Measurements from ENCODE around the gene CORO1C.
"Not testable (repeated sequence)": the region's sequence is repeated elsewhere in the genome, so short reads cannot be mapped to it uniquely, and the experiment has no call there.

The CORO1C gene

GRCh38 chr12:108637222-108637971 lies 93.9 kb downstream of the CORO1C start:
- H3K4me3 ChIP-seq: no peak overlapping the region
- in situ Hi-C loops (cut with MboI; ENCODE audit: low sequenced_read_pairs): no loop called here
- no peaks in the 10 kb centered on the region for H3K9me3 ChIP-seq
- H3K27me3 ChIP-seq (ENCODE audit: low read depth): no peaks in the 10 kb centered on the region
- DNase-seq (ENCODE audit: low spot score in 2 of 2): no peak
- peaks cover 26% of the 10 kb centered on the region for H3K4me1 ChIP-seq
- H3K36me3 ChIP-seq (replicated peaks): no peaks in the 10 kb centered on the region

- Histone ChIP-seq H3K36me3 (replicated peaks) (no peaks in the 10 kb centered on the region), H3K4me3 (no peak overlapping the region), H3K9me3 (no peaks in the 10 kb centered on the region), H3K27me3 (ENCODE audit: low read depth) (no peaks in the 10 kb centered on the region), H3K4me1 (peaks cover 26% of the 10 kb centered on the region)
- in situ Hi-C loops (cut with MboI; ENCODE audit: low sequenced_read_pairs): no loop called here
- DNase-seq (ENCODE audit: low spot score in 2 of 2): no peak
Measured at GRCh38 chr12:108635997-108636808, 95.1 kb downstream of the CORO1C start.

GRCh38 chr12:108635201-108635996 lies 95.9 kb downstream of the CORO1C start:
- Histone ChIP-seq H3K4me1 (peaks cover 26% of the 10 kb centered on the region), H3K36me3 (replicated peaks) (no peaks in the 10 kb centered on the region), H3K4me3 (no peak overlapping the region), H3K9me3 (no peaks in the 10 kb centered on the region), H3K27me3 (ENCODE audit: low read depth) (no peaks in the 10 kb centered on the region)
- DNase-seq (ENCODE audit: low spot score in 2 of 2): peak; percentile 32 to 49
- in situ Hi-C loops (cut with MboI; ENCODE audit: low sequenced_read_pairs): no loop called here

GRCh38 chr12:108634341-108634751 lies 97.0 kb downstream of the CORO1C start:
- in situ Hi-C loops (cut with MboI; ENCODE audit: low sequenced_read_pairs): no loop called here
- H3K4me3 ChIP-seq: no peak overlapping the region
- H3K36me3 ChIP-seq (replicated peaks): no peaks in the 10 kb centered on the region
- no peak for DNase-seq (ENCODE audit: low spot score in 2 of 2)
- no peaks in the 10 kb centered on the region for H3K9me3 ChIP-seq
- H3K4me1 ChIP-seq: peaks cover 26% of the 10 kb centered on the region
- no peaks in the 10 kb centered on the region for H3K27me3 ChIP-seq (ENCODE audit: low read depth)

GRCh38 chr12:108633534-108634248 lies 97.6 kb downstream of the CORO1C start, which contains the start of gene SELPLG:
SELPLG (minus strand) TSS chr12:108633894; CDS start chr12:108624307, 9,587 bp downstream.
- no peaks in the 10 kb centered on the region for H3K27me3 ChIP-seq (ENCODE audit: low read depth)
- peaks cover 23% of the 10 kb centered on the region for H3K4me1 ChIP-seq
- H3K9me3 ChIP-seq: no peaks in the 10 kb centered on the region
- DNase-seq (ENCODE audit: low spot score in 2 of 2): no peak
- no peaks in the 10 kb centered on the region for H3K36me3 ChIP-seq (replicated peaks)
- in situ Hi-C loops (cut with MboI; ENCODE audit: low sequenced_read_pairs): no loop called here
- no peak within 1 kb of the TSS for H3K4me3 ChIP-seq

- H3K36me3 ChIP-seq (replicated peaks): no peaks in the 10 kb centered on the region
- in situ Hi-C loops (cut with MboI; ENCODE audit: low sequenced_read_pairs): no loop called here
- H3K4me1 ChIP-seq: peaks cover 17% of the 10 kb centered on the region
- no peaks in the 10 kb centered on the region for H3K27me3 ChIP-seq (ENCODE audit: low read depth)
- H3K9me3 ChIP-seq: no peaks in the 10 kb centered on the region
- DNase-seq (ENCODE audit: low spot score in 2 of 2): no peak
- no peak overlapping the region for H3K4me3 ChIP-seq
Measured at GRCh38 chr12:108633081-108633533, 98.2 kb downstream of the CORO1C start.

GRCh38 chr12:108631261-108631660 lies 100.1 kb downstream of the CORO1C start:
- H3K4me1 ChIP-seq; H3K4me3 ChIP-seq; in situ Hi-C loops (cut with MboI; ENCODE audit: low sequenced_read_pairs): not testable (repeated sequence)

GRCh38 chr12:108630481-108631207 lies 100.7 kb downstream of the CORO1C start:
- H3K9me3 ChIP-seq: no peaks in the 10 kb centered on the region
- H3K36me3 ChIP-seq (replicated peaks): no peaks in the 10 kb centered on the region
- H3K4me1 ChIP-seq: peaks cover 6% of the 10 kb centered on the region; the same call in 1 of the 2 replicates
- in situ Hi-C loops (cut with MboI; ENCODE audit: low sequenced_read_pairs): no loop called here
- H3K4me3 ChIP-seq: no peak overlapping the region
- DNase-seq (ENCODE audit: low spot score in 2 of 2): no peak
- H3K27me3 ChIP-seq (ENCODE audit: low read depth): no peaks in the 10 kb centered on the region

More at GRCh38 chr12:108631261-108631660, 100.1 kb downstream of the CORO1C start:
- not testable (repeated sequence) for H3K27me3 ChIP-seq (ENCODE audit: low read depth); DNase-seq (ENCODE audit: low spot score in 2 of 2); H3K9me3 ChIP-seq; H3K36me3 ChIP-seq (replicated peaks)

GRCh38 chr12:108629824-108630476 lies 101.4 kb downstream of the CORO1C start:
- in situ Hi-C loops (cut with MboI; ENCODE audit: low sequenced_read_pairs): no loop called here
- no peaks in the 10 kb centered on the region for H3K27me3 ChIP-seq (ENCODE audit: low read depth)
- H3K4me1 ChIP-seq: no peaks in the 10 kb centered on the region
- H3K9me3 ChIP-seq: no peaks in the 10 kb centered on the region
- H3K36me3 ChIP-seq (replicated peaks): no peaks in the 10 kb centered on the region
- no peak overlapping the region for H3K4me3 ChIP-seq
- no peak for DNase-seq (ENCODE audit: low spot score in 2 of 2)

- no peaks in the 10 kb centered on the region for H3K4me1 ChIP-seq
- in situ Hi-C loops (cut with MboI; ENCODE audit: low sequenced_read_pairs): no loop called here
- no peaks in the 10 kb centered on the region for H3K36me3 ChIP-seq (replicated peaks)
- H3K27me3 ChIP-seq (ENCODE audit: low read depth): no peaks in the 10 kb centered on the region
- H3K9me3 ChIP-seq: no peaks in the 10 kb centered on the region
- no peak overlapping the region for H3K4me3 ChIP-seq
- no peak for DNase-seq (ENCODE audit: low spot score in 2 of 2)
Measured at GRCh38 chr12:108629151-108629550, 102.2 kb downstream of the CORO1C start.

GRCh38 chr12:108627134-108627920 lies 104.0 kb downstream of the CORO1C start:
- no peak for DNase-seq (ENCODE audit: low spot score in 2 of 2)
- H3K4me1 ChIP-seq: no peaks in the 10 kb centered on the region
- no peaks in the 10 kb centered on the region for H3K27me3 ChIP-seq (ENCODE audit: low read depth)
- no peak overlapping the region for H3K4me3 ChIP-seq
- H3K36me3 ChIP-seq (replicated peaks): no peaks in the 10 kb centered on the region
- no peaks in the 10 kb centered on the region for H3K9me3 ChIP-seq
- in situ Hi-C loops (cut with MboI; ENCODE audit: low sequenced_read_pairs): no loop called here

- no peaks in the 10 kb centered on the region for H3K36me3 ChIP-seq (replicated peaks)
- no peak overlapping the region for H3K4me3 ChIP-seq
- no peaks in the 10 kb centered on the region for H3K4me1 ChIP-seq
- no peak for DNase-seq (ENCODE audit: low spot score in 2 of 2)
- no peaks in the 10 kb centered on the region for H3K9me3 ChIP-seq
- no peaks in the 10 kb centered on the region for H3K27me3 ChIP-seq (ENCODE audit: low read depth)
- in situ Hi-C loops (cut with MboI; ENCODE audit: low sequenced_read_pairs): no loop called here
Measured at GRCh38 chr12:108625228-108625627, 106.1 kb downstream of the CORO1C start.

Measured in HAP-1 (cell line).